IMR-90 (cell line): ENCODE results near the gene UTF1. TPM values are rescaled to one million over a fixed set of nuclear protein-coding genes. Genes with fewer than 3 reads are reported as not detected.

Experiments
- ATAC-seq: fragments of 200-7000 bp; cut with Tn5 transposase; 2 replicates; pipeline ENCODE4 v1.9.1; 2020; ENCODE audit warnings: low read depth, mild to moderate bottlenecking, moderate library complexity
- BruUV-seq: library from RNA; stranded (reverse); fragments of 400-500 nt; replicated peaks from 2 replicates; lab custom pipeline; 2021; lab: Mats Ljungman, UMichigan
- CTCF ChIA-PET: fragments of 300-600 bp; formaldehyde crosslinking; extraction: SDS; loops from one replicate; lab custom pipeline; 2021; ENCODE audit warnings: antibody characterized with exemption; lab: Yijun Ruan, JAX
- POLR2A ChIA-PET: fragments of 300-600 bp; sonication (Branson Sonifier 250); formaldehyde crosslinking; loops from one replicate; lab custom pipeline; 2022; ENCODE audit warnings: antibody characterized with exemption; ENCODE audit not compliant: unreplicated experiment; lab: Charles Lee
- DNase-seq: peaks from one replicate; pipeline ENCODE4 v3.0.0; 2013
- H2AFZ ChIP-seq: replicated peaks from 2 replicates; pipeline ENCODE3; 2013; ENCODE audit warnings: low read length, mild to moderate bottlenecking; ENCODE audit not compliant: poor library complexity
- H2AK5ac ChIP-seq: 2 replicates; pipeline ENCODE4 v1.6.1; 2013; ENCODE audit warnings: low read depth, low read length, inconsistent platforms
- H2AK9ac ChIP-seq: replicated peaks from 2 replicates; pipeline ENCODE3; 2013; ENCODE audit warnings: mild to moderate bottlenecking, low read depth, low read length, moderate library complexity; ENCODE audit not compliant: poor library complexity
- H2BK120ac ChIP-seq: 2 replicates; pipeline ENCODE4 v1.6.1; 2013; ENCODE audit warnings: low read depth, low read length, inconsistent platforms
- H2BK15ac ChIP-seq: 3 replicates; pipeline ENCODE4 v1.6.1; 2013; ENCODE audit warnings: low read depth, low read length, inconsistent platforms
- H2BK20ac ChIP-seq: 2 replicates; pipeline ENCODE4 v1.6.1; 2013; ENCODE audit warnings: low read depth, mild to moderate bottlenecking, inconsistent platforms, low read length, moderate library complexity
- H2BK5ac ChIP-seq: 2 replicates; pipeline ENCODE4 v1.6.1; 2013; ENCODE audit warnings: mild to moderate bottlenecking, low read depth, low read length, inconsistent platforms; ENCODE audit not compliant: poor library complexity, severe bottlenecking
- H3K14ac ChIP-seq: replicated peaks from 2 replicates; pipeline ENCODE4 v1.6.1; 2013; ENCODE audit warnings: low read depth, low read length, inconsistent platforms
- H3K18ac ChIP-seq: 2 replicates; pipeline ENCODE4 v1.6.1; 2013; ENCODE audit warnings: low read depth, low read length, control low read depth
- H3K23ac ChIP-seq: 2 replicates; pipeline ENCODE4 v1.6.1; 2013; ENCODE audit warnings: low read depth, low read length, inconsistent platforms
- H3K27ac ChIP-seq: 2 replicates; pipeline ENCODE4 v1.5.1; 2013; ENCODE audit warnings: mild to moderate bottlenecking, control low read depth, low read length; ENCODE audit not compliant: insufficient read depth
- H3K27me3 ChIP-seq: 2 replicates; pipeline ENCODE4 v1.6.1; 2013; ENCODE audit warnings: low read length; ENCODE audit not compliant: control insufficient read depth, insufficient read depth
- H3K36me3 ChIP-seq: 2 replicates; pipeline ENCODE4 v1.6.1; 2013; ENCODE audit warnings: low read length, mixed read lengths; ENCODE audit not compliant: control insufficient read depth, insufficient read depth
- H3K4ac ChIP-seq: 2 replicates; pipeline ENCODE4 v1.6.1; 2013; ENCODE audit warnings: low read depth, low read length, inconsistent platforms
- H3K4me1 ChIP-seq: 2 replicates; pipeline ENCODE4 v1.6.1; 2013; ENCODE audit warnings: low read length, mixed read lengths; ENCODE audit not compliant: control insufficient read depth, insufficient read depth
- H3K4me2 ChIP-seq: 2 replicates; pipeline ENCODE4 v1.6.1; 2013; ENCODE audit warnings: low read depth, mild to moderate bottlenecking, control low read depth, low read length, moderate library complexity
- H3K4me3 ChIP-seq: 2 replicates; pipeline ENCODE4 v1.5.1; 2013; ENCODE audit warnings: low read depth, mild to moderate bottlenecking, control low read depth, low read length, moderate library complexity; ENCODE audit not compliant: insufficient read depth
- H3K56ac ChIP-seq: 2 replicates; pipeline ENCODE4 v1.6.1; 2013; ENCODE audit warnings: low read length, inconsistent platforms; ENCODE audit not compliant: insufficient read depth; ENCODE audit errors: extremely low read depth
- H3K79me1 ChIP-seq, 2 experiments: 2 replicates each; pipeline ENCODE4 v1.6.1; 2013; ENCODE audit warnings: low read length in 2 of 2, inconsistent platforms in 1 of 2, low read depth in 1 of 2
- H3K9ac ChIP-seq: 2 replicates; pipeline ENCODE4 v1.6.1; 2013; ENCODE audit warnings: low read depth, low read length, control low read depth
- H3K9me1 ChIP-seq: 2 replicates; pipeline ENCODE4 v1.6.1; 2013; ENCODE audit warnings: low read length, inconsistent platforms; ENCODE audit not compliant: insufficient read depth
- H3K9me3 ChIP-seq: 2 replicates; pipeline ENCODE4 v1.6.1; 2013; ENCODE audit warnings: low read length; ENCODE audit not compliant: control insufficient read depth, insufficient read depth
- H4K20me1 ChIP-seq: 2 replicates; pipeline ENCODE4 v1.6.1; 2013; ENCODE audit warnings: low read length, inconsistent platforms; ENCODE audit not compliant: insufficient read depth
- H4K5ac ChIP-seq: 2 replicates; pipeline ENCODE4 v1.6.1; 2013; ENCODE audit warnings: mild to moderate bottlenecking, low read depth, low read length, control low read depth
- H4K8ac ChIP-seq, 2 experiments: 2 replicates each; pipeline ENCODE4 v1.6.1; 2013; ENCODE audit warnings: low read depth in 2 of 2, low read length in 2 of 2, control low read depth in 1 of 2, inconsistent platforms in 1 of 2
- H4K91ac ChIP-seq: 2 replicates; pipeline ENCODE4 v1.6.1; 2013; ENCODE audit warnings: low read depth, low read length, inconsistent platforms; ENCODE audit not compliant: insufficient read depth
- CHD1 ChIP-seq: IDR thresholded peaks from 2 replicates; pipeline ENCODE4 v1.6.1; 2012; ENCODE audit warnings: low read depth, low read length, improper control_type of control experiment
- FOS ChIP-seq: fragments of 150-350 bp; IDR thresholded peaks from 2 replicates; pipeline ENCODE4 v1.6.1; 2016; ENCODE audit warnings: low read depth, low read length
- MAFK ChIP-seq: IDR thresholded peaks from 2 replicates; pipeline ENCODE4 v1.6.1; 2012; ENCODE audit warnings: low read depth, low read length, improper control_type of control experiment
- MAZ ChIP-seq: IDR thresholded peaks from 2 replicates; pipeline ENCODE4 v1.6.1; 2012; ENCODE audit warnings: low read depth, mild to moderate bottlenecking, low read length, improper control_type of control experiment, moderate library complexity, borderline replicate concordance
- MXI1 ChIP-seq: IDR thresholded peaks from 2 replicates; pipeline ENCODE4 v1.6.1; 2012; ENCODE audit warnings: low read depth, mild to moderate bottlenecking, low read length, moderate library complexity, borderline replicate concordance
- NFE2L2 ChIP-seq: fragments of 150-350 bp; IDR thresholded peaks from 2 replicates; pipeline ENCODE4 v1.6.1; 2016; ENCODE audit warnings: low read depth, mild to moderate bottlenecking, low read length
- RCOR1 ChIP-seq: IDR thresholded peaks from 2 replicates; pipeline ENCODE4 v1.6.1; 2012; ENCODE audit warnings: mild to moderate bottlenecking, low read length, improper control_type of control experiment; ENCODE audit not compliant: insufficient replicate concordance
- RFX5 ChIP-seq: IDR thresholded peaks from 2 replicates; pipeline ENCODE4 v1.8.0; 2012; ENCODE audit warnings: low read depth, mild to moderate bottlenecking, low read length, moderate library complexity
- SMC3 ChIP-seq: fragments of 150-350 bp; IDR thresholded peaks from 2 replicates; pipeline ENCODE4 v1.6.1; 2016; ENCODE audit warnings: low read depth, mild to moderate bottlenecking, antibody characterized with exemption, low read length, moderate library complexity
- USF2 ChIP-seq: fragments of 150-350 bp; IDR thresholded peaks from 2 replicates; pipeline ENCODE4 v1.6.1; 2017; ENCODE audit warnings: mild to moderate bottlenecking, antibody characterized with exemption, low read length, low read depth
- WGBS, 2 experiments: methylation state at CpG; one replicate each; pipeline versions ENCODE4 v1.1.5 to v1.1.7; 2013; ENCODE audit warnings: missing lambda C conversion rate in 2 of 2; ENCODE audit not compliant: insufficient read length in 1 of 2; ENCODE audit errors: extremely low coverage in 2 of 2; 5-methylcytosine and 5-hydroxymethylcytosine counted together
- dilution Hi-C: fragments of 300-500 bp; cut with HindIII; formaldehyde crosslinking; loops from one replicate; pipeline ENCODE4 v1.14.3; 2018; ENCODE audit warnings: low sequenced_read_pairs; ENCODE audit not compliant: unreplicated experiment
- in situ Hi-C: fragments of 300-500 bp; cut with MboI; formaldehyde crosslinking; loops from 3 replicates; pipeline ENCODE4 v1.14.3; 2019; ENCODE audit warnings: low sequenced_read_pairs, inconsistent platforms, mixed read lengths
- intact Hi-C: fragments of 100-400 bp; cut with micrococcal nuclease; formaldehyde crosslinking; loops from 2 replicates; pipeline ENCODE4 v1.10.0; 2022
- polyA plus RNA-seq, 3 experiments: library from polyadenylated mRNA; depleted of rRNA; stranded (reverse); fragments of >200 nt; gene quantifications; 2 replicates each; pipeline ENCODE4 v1.2.3, GENCODE V29; 2012; ENCODE audit warnings: low replicate concordance in 1 of 3
- total RNA-seq: library from RNA; depleted of rRNA; stranded (reverse); fragments of >200 nt; gene quantifications from 2 replicates; pipeline ENCODE4 v1.2.3, GENCODE V29; 2012
- TF ChIP-seq, protein P1 (sequence below): conservative IDR thresholded peaks from 2 replicates; pipeline ENCODE4 v1.5.1; 2012; ENCODE audit warnings: mild to moderate bottlenecking, low read depth, low read length, improper control_type of control experiment

The UTF1 gene
- total and polyA plus RNA-seq, 2 of the 4 experiments (the other 2 are of a cell fraction), result not detected

- Histone ChIP-seq H2AK5ac (no peak overlapping the region), H4K20me1 (no peaks in the 10 kb centered on the region), H3K23ac (no peak overlapping the region), H2BK15ac (no peak overlapping the region), H3K36me3 (no peaks in the 10 kb centered on the region), H2AFZ (no peak overlapping the region), H3K14ac (no peak overlapping the region), H2BK20ac (no peak overlapping the region), H3K9ac (no peak overlapping the region), H2BK5ac (no peak overlapping the region), H3K9me1 (no peaks in the 10 kb centered on the region), H3K27ac (no peak overlapping the region), H3K9me3 (peaks cover 4% of the 10 kb centered on the region; the same call in 1 of the 2 replicates), H3K4me1 (peaks cover 5% of the 10 kb centered on the region; the same call in 1 of the 2 replicates), H2BK120ac (no peak overlapping the region), H3K18ac (no peak overlapping the region), H4K5ac (no peak overlapping the region), H3K27me3 (peaks cover 70% of the 10 kb centered on the region), H3K79me1 (no peaks in the 10 kb centered on the region), H4K8ac (no peak overlapping the region), H3K4me3 (no peak overlapping the region), H3K56ac (no peak overlapping the region), H4K91ac (no peak overlapping the region), H2AK9ac (no peak overlapping the region), H3K4me2 (no peak overlapping the region), H3K4ac (no peak overlapping the region)
- POLR2A ChIA-PET, result no interaction called here
- no peak for DNase-seq
- CTCF ChIA-PET, result no interaction called here
- intact Hi-C loops, result no loop called here
- TF ChIP-seq, protein P1, sequence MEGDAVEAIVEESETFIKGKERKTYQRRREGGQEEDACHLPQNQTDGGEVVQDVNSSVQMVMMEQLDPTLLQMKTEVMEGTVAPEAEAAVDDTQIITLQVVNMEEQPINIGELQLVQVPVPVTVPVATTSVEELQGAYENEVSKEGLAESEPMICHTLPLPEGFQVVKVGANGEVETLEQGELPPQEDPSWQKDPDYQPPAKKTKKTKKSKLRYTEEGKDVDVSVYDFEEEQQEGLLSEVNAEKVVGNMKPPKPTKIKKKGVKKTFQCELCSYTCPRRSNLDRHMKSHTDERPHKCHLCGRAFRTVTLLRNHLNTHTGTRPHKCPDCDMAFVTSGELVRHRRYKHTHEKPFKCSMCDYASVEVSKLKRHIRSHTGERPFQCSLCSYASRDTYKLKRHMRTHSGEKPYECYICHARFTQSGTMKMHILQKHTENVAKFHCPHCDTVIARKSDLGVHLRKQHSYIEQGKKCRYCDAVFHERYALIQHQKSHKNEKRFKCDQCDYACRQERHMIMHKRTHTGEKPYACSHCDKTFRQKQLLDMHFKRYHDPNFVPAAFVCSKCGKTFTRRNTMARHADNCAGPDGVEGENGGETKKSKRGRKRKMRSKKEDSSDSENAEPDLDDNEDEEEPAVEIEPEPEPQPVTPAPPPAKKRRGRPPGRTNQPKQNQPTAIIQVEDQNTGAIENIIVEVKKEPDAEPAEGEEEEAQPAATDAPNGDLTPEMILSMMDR, result no peak
- TF ChIP-seq MAFK (no peak), RFX5 (no peak), RCOR1 (no peak), NFE2L2 (no peak), FOS (no peak), SMC3 (no peak), MXI1 (no peak), CHD1 (no peak), USF2 (no peak), MAZ (no peak)
- in situ Hi-C loops, result no loop called here
- WGBS, 2 experiments, result no CpG with 5 or more reads among the region's 11 CpGs
- BruUV-seq, result no TSS peak
- dilution Hi-C loops, result no loop called here
- ATAC-seq, result no peak
Measured at GRCh38 chr10:133231946-133232574, 2.0 kb downstream of the UTF1 start.
